ENCODE data around the gene IP6K3. TPM values are rescaled to one million over a fixed set of nuclear protein-coding genes. Genes with fewer than 3 reads are reported as not detected.

The IP6K3 gene
- total and polyA plus RNA-seq, 2 donors (not counting 1 experiment from before 2014, with no cell fraction given) = not detected

DNA sequence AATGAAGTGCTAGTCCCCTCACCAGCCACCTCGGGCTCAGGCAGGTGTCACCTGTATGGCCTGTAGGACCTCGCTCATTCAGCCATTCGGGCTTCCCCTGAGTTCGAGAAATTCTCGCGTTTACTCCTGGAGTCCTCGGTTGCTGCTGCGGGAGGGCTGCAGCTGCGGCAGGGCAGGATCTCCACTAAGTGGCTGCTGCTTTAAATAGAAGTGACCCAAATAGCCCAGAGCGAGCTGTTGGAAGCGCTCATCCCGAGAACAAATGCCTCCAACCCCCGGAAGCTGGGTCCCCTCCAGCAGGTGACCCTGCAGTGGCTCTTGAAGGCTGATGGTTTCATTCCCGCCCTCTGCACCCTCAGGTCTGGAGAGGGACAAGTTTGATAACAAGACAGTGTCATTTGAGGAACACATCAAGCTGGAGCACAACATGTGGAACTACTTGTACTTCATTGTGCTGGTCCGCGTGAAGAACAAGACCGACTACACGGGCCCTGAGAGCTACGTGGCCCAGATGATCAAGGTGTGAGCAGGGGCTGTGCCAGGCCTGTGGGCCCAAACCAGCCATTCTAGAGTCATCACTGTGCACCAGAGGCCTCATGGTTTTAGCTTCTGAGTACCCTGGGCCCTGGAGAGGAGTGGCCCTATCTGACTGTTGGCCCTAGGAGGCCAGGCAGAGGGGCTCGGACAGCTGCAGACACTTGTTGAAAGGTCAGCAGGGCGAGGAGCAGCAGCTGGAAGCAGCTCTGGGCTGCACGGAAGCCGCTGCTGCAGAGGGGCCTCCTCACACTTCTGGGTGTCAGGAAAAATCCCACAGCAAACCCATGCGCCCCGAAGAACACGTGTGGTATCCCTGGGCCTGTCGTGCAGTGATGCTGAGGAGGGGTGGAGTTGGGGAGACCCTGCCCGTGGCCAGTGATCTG, 53.3 kb downstream of the IP6K3 start:
- H3K4me1 ChIP-seq (ENCODE audit: control insufficient read depth in 2 of 2, insufficient read depth in 2 of 2, low read length in 2 of 2) = peaks cover 63 to 68% of the 10 kb centered on the region in 2 donors
- Mint-ChIP-seq H3K9me3 (ENCODE audit: insufficient read depth) (no peaks in the 10 kb centered on the region), H3K27ac (peak overlapping the region; percentile 99), H3K4me1 (peaks cover 61% of the 10 kb centered on the region), H3K27me3 (no peaks in the 10 kb centered on the region), H3K4me3 (peak overlapping the region; percentile 73)
- no peaks in the 10 kb centered on the region for H4K20me1 ChIP-seq (ENCODE audit: control insufficient read depth, insufficient read depth, low read length, poor library complexity, severe bottlenecking)
- H3K9ac ChIP-seq (ENCODE audit: low read length) = peak overlapping the region; percentile 17
- ChIA-PET CTCF (interaction anchor here (0.6 to 3.5 kb wide), 12 partner anchors 8 to 1063 kb away, joined by 3 to 15 read pairs (median 7); partner anchors contain the start of genes ITPR3 and UQCC2), POLR2A (interaction anchor here (1.6 kb wide), 1 partner anchor 72 kb away, joined by 4 read pairs; no protein-coding TSS in a partner anchor)
- H3K27ac ChIP-seq (ENCODE audit: low read length in 2 of 2) = peak overlapping the region; percentile 88 to 91
- ATAC-seq (ENCODE audit: low read depth) (peak; percentile 12), DNase-seq (no peak)
- TF ChIP-seq EZH2 (IDR thresholded peaks at IDR 0.05; ENCODE audit: borderline replicate concordance, insufficient read depth, low read depth, low read length, poor library complexity, severe bottlenecking) = no peak
- TF ChIP-seq, protein P1, sequence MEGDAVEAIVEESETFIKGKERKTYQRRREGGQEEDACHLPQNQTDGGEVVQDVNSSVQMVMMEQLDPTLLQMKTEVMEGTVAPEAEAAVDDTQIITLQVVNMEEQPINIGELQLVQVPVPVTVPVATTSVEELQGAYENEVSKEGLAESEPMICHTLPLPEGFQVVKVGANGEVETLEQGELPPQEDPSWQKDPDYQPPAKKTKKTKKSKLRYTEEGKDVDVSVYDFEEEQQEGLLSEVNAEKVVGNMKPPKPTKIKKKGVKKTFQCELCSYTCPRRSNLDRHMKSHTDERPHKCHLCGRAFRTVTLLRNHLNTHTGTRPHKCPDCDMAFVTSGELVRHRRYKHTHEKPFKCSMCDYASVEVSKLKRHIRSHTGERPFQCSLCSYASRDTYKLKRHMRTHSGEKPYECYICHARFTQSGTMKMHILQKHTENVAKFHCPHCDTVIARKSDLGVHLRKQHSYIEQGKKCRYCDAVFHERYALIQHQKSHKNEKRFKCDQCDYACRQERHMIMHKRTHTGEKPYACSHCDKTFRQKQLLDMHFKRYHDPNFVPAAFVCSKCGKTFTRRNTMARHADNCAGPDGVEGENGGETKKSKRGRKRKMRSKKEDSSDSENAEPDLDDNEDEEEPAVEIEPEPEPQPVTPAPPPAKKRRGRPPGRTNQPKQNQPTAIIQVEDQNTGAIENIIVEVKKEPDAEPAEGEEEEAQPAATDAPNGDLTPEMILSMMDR (IDR thresholded peaks at IDR 0.05) = no peak
- H3K27me3 ChIP-seq (replicated peaks in 1 of 4; ENCODE audit: control extremely low read depth in 1 of 4, control insufficient read depth in 3 of 4, insufficient read depth in 4 of 4, low read length in 3 of 4) = no peaks in the 10 kb centered on the region
- WGBS (ENCODE audit: insufficient coverage) = 60% methylated on average over 28 of the region's 28 CpGs
- peak overlapping the region; percentile 82 for H3K4me2 ChIP-seq (replicated peaks; ENCODE audit: low read depth, low read length, poor library complexity, severe bottlenecking)
- H3K79me2 ChIP-seq (ENCODE audit: control insufficient read depth, insufficient read depth, low read length) = no peaks in the 10 kb centered on the region
- no peaks in the 10 kb centered on the region for H3K9me3 ChIP-seq (ENCODE audit: control extremely low read depth in 1 of 3, control insufficient read depth in 2 of 3, insufficient read depth in 1 of 3, low read length in 2 of 3)
- peak overlapping the region; percentile 47 for H2AFZ ChIP-seq (ENCODE audit: insufficient read depth, low read depth, low read length, poor library complexity, severe bottlenecking)
- H3K36me3 ChIP-seq (replicated peaks in 1 of 2; ENCODE audit: control extremely low read depth in 1 of 2, control insufficient read depth in 1 of 2, extremely low read depth in 1 of 2, insufficient read depth in 2 of 2, low read length in 1 of 2) = peaks cover 0 to 42% of the 10 kb centered on the region in 2 experiments
- no peak overlapping the region for H3K4me3 ChIP-seq (ENCODE audit: control extremely low read depth in 1 of 5, extremely low read depth in 1 of 5, insufficient read depth in 1 of 5, low read depth in 2 of 5, low read length in 4 of 5)
- intact Hi-C loops (cut with micrococcal nuclease) = no loop called here
